ENCODE data around the gene DAAM2.

- TF ChIP-seq CTCF (IDR thresholded peaks at IDR 0.05) (no peak), POLR2A (IDR thresholded peaks at IDR 0.05) (no peak)
These were observed 19.5 kb upstream of the DAAM2 start for GRCh38 chr6:39772559-39773273.
